Measurements from ENCODE around the gene NXPH1. TPM values are rescaled to one million over a fixed set of nuclear protein-coding genes. Genes with fewer than 3 reads are reported as not detected.

The NXPH1 gene
- total and polyA plus RNA-seq, 7 donors, result not detected

DNA sequence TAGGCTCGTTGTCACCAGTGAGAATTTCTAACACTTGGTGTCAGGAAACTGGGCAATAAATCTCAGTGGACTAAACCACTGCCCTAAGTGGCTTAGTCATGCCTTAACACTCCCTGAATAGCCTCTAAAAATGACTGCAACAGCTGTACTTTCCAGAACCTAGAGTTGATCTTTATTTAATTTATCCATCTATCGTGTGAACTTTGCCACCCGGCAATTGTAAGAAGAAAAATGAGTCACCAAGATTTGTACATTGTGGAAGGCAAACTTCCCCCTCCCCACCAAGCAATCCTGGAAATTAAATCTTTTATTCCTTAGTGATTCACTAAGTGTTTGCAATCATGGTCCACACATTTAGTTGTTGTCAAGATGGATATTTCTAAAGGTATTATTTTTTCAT is 47.1 kb downstream of the NXPH1 start:
- no peak overlapping the region for H3K4me3 ChIP-seq
- TF ChIP-seq, protein P1, sequence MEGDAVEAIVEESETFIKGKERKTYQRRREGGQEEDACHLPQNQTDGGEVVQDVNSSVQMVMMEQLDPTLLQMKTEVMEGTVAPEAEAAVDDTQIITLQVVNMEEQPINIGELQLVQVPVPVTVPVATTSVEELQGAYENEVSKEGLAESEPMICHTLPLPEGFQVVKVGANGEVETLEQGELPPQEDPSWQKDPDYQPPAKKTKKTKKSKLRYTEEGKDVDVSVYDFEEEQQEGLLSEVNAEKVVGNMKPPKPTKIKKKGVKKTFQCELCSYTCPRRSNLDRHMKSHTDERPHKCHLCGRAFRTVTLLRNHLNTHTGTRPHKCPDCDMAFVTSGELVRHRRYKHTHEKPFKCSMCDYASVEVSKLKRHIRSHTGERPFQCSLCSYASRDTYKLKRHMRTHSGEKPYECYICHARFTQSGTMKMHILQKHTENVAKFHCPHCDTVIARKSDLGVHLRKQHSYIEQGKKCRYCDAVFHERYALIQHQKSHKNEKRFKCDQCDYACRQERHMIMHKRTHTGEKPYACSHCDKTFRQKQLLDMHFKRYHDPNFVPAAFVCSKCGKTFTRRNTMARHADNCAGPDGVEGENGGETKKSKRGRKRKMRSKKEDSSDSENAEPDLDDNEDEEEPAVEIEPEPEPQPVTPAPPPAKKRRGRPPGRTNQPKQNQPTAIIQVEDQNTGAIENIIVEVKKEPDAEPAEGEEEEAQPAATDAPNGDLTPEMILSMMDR (IDR thresholded peaks at IDR 0.05), result no peak
- TF ChIP-seq POLR2A (IDR thresholded peaks at IDR 0.05), result no peak
- TF ChIP-seq EP300 (IDR thresholded peaks at IDR 0.05), result no peak
- TF ChIP-seq POLR2AphosphoS5 (IDR thresholded peaks at IDR 0.05), result no peak
- WGBS, 2 donors, result 56 to 64% methylated on average over 3 of the region's 3 CpGs
- H3K4me1 ChIP-seq, result no peaks in the 10 kb centered on the region
- no peak overlapping the region for H3K27ac ChIP-seq
- intact Hi-C loops (cut with DNase I), result no loop called here
- H3K36me3 ChIP-seq, result no peaks in the 10 kb centered on the region
- DNase-seq, result no peak
- peaks cover 0 to 3% (median 1%) of the 10 kb centered on the region in 4 donors for H3K9me3 ChIP-seq
- H3K27me3 ChIP-seq, result no peaks in the 10 kb centered on the region

DNA sequence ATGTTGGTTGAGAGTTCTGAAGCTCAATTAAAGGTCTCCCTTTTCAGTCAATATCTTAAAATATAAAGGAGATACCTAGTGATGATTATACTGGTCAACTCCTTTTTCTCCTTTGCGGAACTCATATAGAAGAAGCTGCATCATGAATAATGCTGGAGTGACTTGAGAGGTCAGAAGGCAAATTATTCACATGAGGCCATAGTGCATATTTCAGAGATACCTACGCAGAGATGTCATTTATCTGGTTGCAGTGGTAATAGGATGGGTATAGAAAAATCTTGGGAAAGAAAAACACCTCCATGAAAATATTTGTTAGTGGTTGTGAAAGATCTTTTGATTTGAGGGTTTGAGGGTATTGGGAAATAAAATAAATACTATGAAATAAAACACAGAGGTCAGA is 47.7 kb downstream of the NXPH1 start:
- no peak for DNase-seq
- H3K9me3 ChIP-seq, result peaks cover 0 to 3% (median 1%) of the 10 kb centered on the region in 4 donors
- H3K27me3 ChIP-seq, result no peaks in the 10 kb centered on the region
- H3K36me3 ChIP-seq, result no peaks in the 10 kb centered on the region
- TF ChIP-seq EP300 (IDR thresholded peaks at IDR 0.05), result no peak
- no peak for TF ChIP-seq POLR2A (IDR thresholded peaks at IDR 0.05)
- no peak for TF ChIP-seq POLR2AphosphoS5 (IDR thresholded peaks at IDR 0.05)
- TF ChIP-seq, protein P1 (IDR thresholded peaks at IDR 0.05), result no peak
- H3K4me1 ChIP-seq, result no peaks in the 10 kb centered on the region
- H3K4me3 ChIP-seq, result no peak overlapping the region
- no peak overlapping the region for H3K27ac ChIP-seq
- WGBS, 2 donors, result 84 to 91% methylated on average over 2 of the region's 2 CpGs
- intact Hi-C loops (cut with DNase I), result no loop called here

DNA sequence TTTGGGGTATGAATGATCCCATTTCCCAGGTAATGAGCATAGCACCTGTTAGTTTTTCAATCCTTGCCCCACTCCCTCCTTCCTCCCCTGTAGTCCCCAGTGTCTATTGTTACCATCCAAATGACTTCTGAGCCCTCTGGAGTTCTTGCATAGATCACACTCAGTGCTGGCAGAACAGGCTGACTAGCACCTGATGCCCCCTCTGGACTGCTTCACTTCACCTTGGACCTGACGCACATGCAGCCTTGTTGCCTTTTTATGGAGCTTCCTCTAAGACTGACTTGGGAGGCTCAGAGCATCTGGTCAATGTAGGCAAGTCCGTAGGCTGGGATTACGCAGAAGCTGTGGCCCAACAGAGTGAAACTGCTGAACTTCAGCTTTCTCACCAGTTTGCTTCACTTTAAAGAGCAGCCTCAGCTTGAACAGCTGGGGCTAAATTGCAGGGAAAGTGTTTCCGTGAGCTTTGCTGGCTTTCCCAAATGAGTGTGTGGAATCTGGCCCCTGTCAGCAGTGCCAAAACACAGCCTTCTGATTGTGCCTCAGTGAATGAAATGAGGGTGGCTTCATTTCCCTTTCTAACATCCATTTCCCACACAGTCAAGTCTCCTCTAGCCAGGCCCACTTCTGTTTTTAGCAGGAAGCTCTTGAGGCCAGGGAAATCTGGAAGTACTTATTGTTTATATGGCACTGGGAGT is 48.5 kb downstream of the NXPH1 start:
- peaks cover 0 to 3% (median 1%) of the 10 kb centered on the region in 4 donors for H3K9me3 ChIP-seq
- no peak for TF ChIP-seq EP300 (IDR thresholded peaks at IDR 0.05)
- TF ChIP-seq, protein P1 (IDR thresholded peaks at IDR 0.05), result no peak
- no peak for TF ChIP-seq POLR2A (IDR thresholded peaks at IDR 0.05)
- TF ChIP-seq POLR2AphosphoS5 (IDR thresholded peaks at IDR 0.05), result no peak
- WGBS, 2 donors, result 52 to 72% methylated on average over 4 of the region's 4 CpGs
- no peaks in the 10 kb centered on the region for H3K4me1 ChIP-seq
- H3K27me3 ChIP-seq, result no peaks in the 10 kb centered on the region
- intact Hi-C loops (cut with DNase I), result no loop called here
- H3K27ac ChIP-seq, result no peak overlapping the region
- no peak for DNase-seq
- H3K4me3 ChIP-seq, result no peak overlapping the region
- no peaks in the 10 kb centered on the region for H3K36me3 ChIP-seq

DNA sequence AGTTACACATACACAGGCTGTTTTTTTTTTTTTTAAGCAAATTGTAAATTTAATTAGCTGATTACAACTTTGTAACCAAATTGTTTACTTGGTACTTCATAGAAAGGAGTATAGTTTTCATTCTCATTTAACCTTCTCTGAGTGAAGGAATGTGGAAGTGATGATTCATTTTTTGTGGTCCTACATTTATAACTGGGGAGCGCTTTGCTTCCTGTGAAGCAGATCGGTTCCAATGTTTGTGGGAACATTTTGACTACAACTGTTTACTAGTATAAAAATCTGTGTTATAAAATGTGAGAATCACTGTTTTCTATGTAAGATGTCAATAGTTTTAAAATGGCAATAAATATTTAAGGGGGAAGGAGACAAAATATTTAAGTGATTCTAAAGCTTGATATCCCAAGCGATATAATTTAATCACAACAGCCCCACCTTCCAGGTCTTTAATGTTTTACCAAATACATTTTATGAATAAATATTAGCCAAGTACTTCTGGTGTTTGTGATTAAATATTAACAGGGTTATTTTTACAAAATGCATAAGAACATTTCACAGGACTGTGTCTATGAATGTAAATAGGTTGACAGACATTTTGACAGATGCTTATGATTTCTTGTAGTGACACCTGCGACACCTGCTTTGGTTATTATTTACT is 57.1 kb downstream of the NXPH1 start:
- no peaks in the 10 kb centered on the region for H3K9me3 ChIP-seq
- no peak overlapping the region for H3K4me3 ChIP-seq
- H3K27ac ChIP-seq, result no peak overlapping the region
- intact Hi-C loops (cut with DNase I), result no loop called here
- H3K4me1 ChIP-seq, result no peaks in the 10 kb centered on the region
- H3K27me3 ChIP-seq, result no peaks in the 10 kb centered on the region
- 69 to 76% methylated on average over 4 of the region's 4 CpGs for WGBS, 2 donors
- no peaks in the 10 kb centered on the region for H3K36me3 ChIP-seq
- TF ChIP-seq EP300 (IDR thresholded peaks at IDR 0.05), result no peak
- TF ChIP-seq, protein P1 (IDR thresholded peaks at IDR 0.05), result no peak
- TF ChIP-seq POLR2A (IDR thresholded peaks at IDR 0.05), result no peak
- no peak for TF ChIP-seq POLR2AphosphoS5 (IDR thresholded peaks at IDR 0.05)
- no peak for DNase-seq

Measured in sigmoid colon (tissue), 7 donors.